AG10803 (cell line): ENCODE results near the gene MAGIX.

ENCODE experiments used
- DNase-seq: peaks from one replicate; pipeline ENCODE4 v3.0.0; 2010; ENCODE audit warnings: low read depth
- H3K4me3 ChIP-seq: 2 replicates; pipeline ENCODE4 v1.5.1; 2011; ENCODE audit warnings: mild to moderate bottlenecking, low read length, control low read depth
- TF ChIP-seq, protein P1 (sequence below): conservative IDR thresholded peaks from 2 replicates; pipeline ENCODE4 v1.5.1; 2011; ENCODE audit warnings: mild to moderate bottlenecking, low read length, control low read depth, inconsistent platforms

MAGIX gene

DNA sequence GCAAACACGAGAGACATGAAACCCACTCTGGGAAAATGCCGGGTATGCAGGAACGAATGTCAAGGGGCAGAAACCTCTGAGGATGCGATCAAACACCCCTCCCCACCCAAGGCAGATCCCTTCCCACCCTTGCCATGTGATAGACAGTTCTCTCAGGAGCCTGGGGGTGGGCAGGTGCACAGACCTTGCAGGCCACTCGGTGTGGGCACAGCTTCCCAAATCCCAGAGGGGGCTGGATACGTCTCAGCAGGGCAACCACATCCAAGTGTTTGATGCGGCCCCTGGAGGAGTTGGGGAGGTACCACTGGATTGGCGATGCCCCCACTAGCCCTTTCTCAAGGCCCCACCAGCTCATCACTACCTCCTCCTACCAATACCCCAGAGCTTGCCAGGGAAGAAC, 47.8 kb downstream of the MAGIX start:
- DNase-seq = no peak
- TF ChIP-seq, protein P1, sequence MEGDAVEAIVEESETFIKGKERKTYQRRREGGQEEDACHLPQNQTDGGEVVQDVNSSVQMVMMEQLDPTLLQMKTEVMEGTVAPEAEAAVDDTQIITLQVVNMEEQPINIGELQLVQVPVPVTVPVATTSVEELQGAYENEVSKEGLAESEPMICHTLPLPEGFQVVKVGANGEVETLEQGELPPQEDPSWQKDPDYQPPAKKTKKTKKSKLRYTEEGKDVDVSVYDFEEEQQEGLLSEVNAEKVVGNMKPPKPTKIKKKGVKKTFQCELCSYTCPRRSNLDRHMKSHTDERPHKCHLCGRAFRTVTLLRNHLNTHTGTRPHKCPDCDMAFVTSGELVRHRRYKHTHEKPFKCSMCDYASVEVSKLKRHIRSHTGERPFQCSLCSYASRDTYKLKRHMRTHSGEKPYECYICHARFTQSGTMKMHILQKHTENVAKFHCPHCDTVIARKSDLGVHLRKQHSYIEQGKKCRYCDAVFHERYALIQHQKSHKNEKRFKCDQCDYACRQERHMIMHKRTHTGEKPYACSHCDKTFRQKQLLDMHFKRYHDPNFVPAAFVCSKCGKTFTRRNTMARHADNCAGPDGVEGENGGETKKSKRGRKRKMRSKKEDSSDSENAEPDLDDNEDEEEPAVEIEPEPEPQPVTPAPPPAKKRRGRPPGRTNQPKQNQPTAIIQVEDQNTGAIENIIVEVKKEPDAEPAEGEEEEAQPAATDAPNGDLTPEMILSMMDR = no peak

DNA sequence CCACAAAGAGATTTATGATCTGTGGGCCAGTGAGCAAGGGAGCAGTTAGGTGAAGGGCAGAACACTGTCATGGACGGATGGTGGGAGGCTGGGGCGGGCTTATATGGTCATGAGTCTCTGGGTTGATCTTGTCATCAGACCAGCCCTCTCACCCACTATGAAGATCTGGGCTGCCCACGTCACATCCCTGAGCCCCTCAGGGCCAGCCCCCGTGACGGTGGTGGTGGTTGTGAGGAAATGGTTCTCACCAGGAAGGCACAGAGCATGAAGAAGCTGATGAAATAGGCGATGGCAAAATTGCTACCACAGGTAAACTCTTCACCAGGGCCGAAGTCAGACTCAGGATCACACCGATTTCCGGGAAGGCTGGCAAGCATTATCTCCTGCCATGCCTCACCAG, 48.5 kb downstream of the MAGIX start:
- H3K4me3 ChIP-seq = no peak overlapping the region

More for the DNA sequence above, 47.8 kb downstream of the MAGIX start:
- no peak overlapping the region for H3K4me3 ChIP-seq

DNA sequence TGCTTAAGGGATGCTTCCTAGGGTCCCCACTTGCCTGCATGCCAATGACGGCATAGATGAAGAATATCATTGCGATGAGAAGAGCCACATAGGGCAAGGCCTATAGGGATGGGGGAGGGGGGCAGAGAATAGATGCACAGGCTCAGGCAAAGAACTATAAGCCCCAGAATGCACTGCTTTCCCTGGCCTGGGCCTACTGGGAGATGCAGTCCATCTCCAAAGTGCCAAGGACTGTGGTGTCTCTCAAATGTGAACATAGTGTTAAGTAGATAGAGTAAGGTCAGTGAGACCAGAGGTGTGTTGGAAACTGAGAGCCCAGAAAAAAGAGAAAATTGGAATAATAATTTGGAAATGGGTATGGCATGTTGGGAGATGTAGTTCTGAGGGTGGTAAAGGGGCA, 49.7 kb downstream of the MAGIX start:
- TF ChIP-seq, protein P1 = no peak
- no peak overlapping the region for H3K4me3 ChIP-seq
- no peak for DNase-seq

More for the DNA sequence above, 48.5 kb downstream of the MAGIX start:
- no peak for DNase-seq
- TF ChIP-seq, protein P1 = no peak

DNA sequence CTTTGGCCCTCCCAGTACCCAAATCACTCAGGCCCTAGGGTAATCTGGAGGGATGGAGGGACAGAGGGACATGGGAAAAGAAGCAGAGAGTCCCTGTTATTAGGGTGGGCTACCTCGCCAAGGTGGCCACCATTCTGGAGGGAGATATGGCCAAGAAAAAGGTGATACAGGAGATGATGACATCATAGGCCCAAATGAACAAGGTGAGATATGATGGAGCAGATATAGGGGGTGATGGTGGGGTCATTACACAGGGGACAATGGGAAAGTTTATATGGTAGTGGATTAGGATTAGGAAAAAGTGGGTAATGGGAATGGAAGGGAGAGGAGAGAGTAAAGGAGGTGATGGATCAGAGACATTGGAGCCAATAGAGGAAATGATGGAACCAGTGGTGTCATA, 50.3 kb downstream of the MAGIX start:
- TF ChIP-seq, protein P1 = no peak
- no peak for DNase-seq
- no peak overlapping the region for H3K4me3 ChIP-seq

DNA sequence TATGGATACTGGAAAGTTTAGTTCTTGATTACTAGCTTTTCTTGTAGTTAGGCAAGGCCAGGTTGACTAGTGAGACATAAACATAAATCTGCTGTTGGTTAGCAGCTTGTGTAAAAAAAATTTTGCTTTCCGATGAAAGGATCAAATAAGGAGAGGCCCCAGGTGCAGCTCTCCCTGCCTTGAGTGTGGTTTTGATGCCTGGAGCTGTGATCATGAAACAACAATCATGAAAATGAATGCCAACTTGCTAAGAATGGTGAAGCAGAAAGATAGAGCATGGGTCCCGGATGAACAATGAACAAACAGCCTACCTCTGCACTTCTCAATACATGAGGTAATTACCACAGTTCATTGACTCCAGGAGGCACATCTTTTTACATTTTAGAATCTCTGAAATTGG, 51.9 kb downstream of the MAGIX start:
- H3K4me3 ChIP-seq = no peak overlapping the region
- DNase-seq = no peak
- TF ChIP-seq, protein P1 = no peak

DNA sequence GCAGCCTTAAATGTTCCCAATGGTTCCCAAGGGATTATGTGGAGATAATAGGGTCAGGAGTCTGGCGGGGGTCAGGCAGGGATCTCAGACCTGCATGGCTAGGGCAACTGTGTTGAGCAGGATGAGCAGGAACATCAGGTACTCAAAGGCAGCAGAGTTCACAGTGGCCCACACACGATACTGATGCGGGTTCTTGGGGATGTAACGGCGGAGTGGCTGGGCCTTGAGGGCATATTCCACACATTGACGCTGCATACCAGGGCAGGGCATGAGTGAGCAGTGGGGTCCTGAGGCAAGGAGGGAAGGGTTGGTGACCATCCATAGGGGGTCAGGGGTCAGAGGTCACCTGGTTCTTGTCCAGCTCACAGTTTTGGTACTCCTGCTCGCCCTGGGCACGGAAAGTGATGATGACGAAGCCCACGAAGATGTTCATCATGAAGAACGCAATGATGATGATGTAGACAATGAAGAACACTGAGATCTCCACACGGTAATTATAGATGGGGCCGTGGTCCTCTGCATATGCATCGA, 52.5 kb downstream of the MAGIX start:
- no peak for DNase-seq
- H3K4me3 ChIP-seq = no peak overlapping the region
- TF ChIP-seq, protein P1 = no peak
